ENCODE data around the gene BCO1.
"Not testable (repeated sequence)": the region's sequence is repeated elsewhere in the genome, so short reads cannot be mapped to it uniquely, and the experiment has no call there.

The BCO1 gene

GRCh38 chr16:81216706-81217105, 21.8 kb upstream of the BCO1 start:
- no peak for DNase-seq (ENCODE audit: low read depth)
- no peak for TF ChIP-seq CTCF (IDR thresholded peaks at IDR 0.05; ENCODE audit: low read depth, low read length, missing control alignments)
- no peak overlapping the region for H3K4me3 ChIP-seq (ENCODE audit: low read depth, low read length)

GRCh38 chr16:81219151-81219550, 19.3 kb upstream of the BCO1 start:
- DNase-seq (ENCODE audit: low read depth), result no peak

DNA sequence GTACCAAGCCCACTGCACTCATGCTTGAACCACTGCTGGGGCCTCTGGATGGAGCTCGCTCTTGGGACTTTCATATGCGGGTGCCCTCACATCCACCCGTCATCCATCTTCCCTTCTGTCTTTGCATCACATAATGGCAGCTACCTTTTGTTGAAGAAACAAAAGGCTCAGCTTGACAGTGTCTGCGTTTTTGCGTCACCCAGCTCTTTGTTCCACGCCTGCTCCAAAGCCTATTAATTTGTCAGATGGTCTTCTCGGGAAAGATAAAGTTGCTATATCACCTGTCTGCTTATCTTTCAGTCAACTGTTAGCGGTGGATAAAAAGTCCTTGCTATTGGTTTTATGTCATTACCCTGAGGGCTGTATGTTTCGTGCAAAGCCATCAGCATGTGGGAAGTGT, 18.1 kb upstream of the BCO1 start:
- DNase-seq (ENCODE audit: low read depth), result no peak
- no peak for TF ChIP-seq CTCF (IDR thresholded peaks at IDR 0.05; ENCODE audit: low read depth, low read length, missing control alignments)
- H3K4me3 ChIP-seq (ENCODE audit: low read depth, low read length), result no peak overlapping the region

More at GRCh38 chr16:81219151-81219550, 19.3 kb upstream of the BCO1 start:
- no peak for TF ChIP-seq CTCF (IDR thresholded peaks at IDR 0.05; ENCODE audit: low read depth, low read length, missing control alignments)
- no peak overlapping the region for H3K4me3 ChIP-seq (ENCODE audit: low read depth, low read length)

DNA sequence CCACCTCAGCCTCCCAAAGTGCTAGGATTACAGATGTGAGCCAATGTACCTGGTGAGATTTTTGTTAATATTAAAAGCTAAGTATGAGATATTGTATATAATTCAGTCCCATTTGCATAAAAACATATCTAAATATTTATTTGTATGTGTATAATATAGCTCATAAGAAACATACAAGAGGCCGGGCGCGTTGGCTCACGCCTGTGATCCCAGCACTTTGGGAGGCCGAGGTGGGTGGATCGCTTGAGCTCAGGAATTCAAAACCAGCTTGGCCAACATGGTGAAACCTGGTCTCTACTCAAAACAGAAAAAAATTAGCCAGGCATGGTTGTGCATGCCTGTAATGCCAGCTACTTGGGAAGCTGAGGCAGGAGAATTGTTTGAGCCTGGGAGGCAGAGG, 16.8 kb upstream of the BCO1 start:
- no peak for TF ChIP-seq CTCF (IDR thresholded peaks at IDR 0.05; ENCODE audit: low read depth, low read length, missing control alignments)
- no peak for DNase-seq (ENCODE audit: low read depth)
- H3K4me3 ChIP-seq (ENCODE audit: low read depth, low read length), result no peak overlapping the region

DNA sequence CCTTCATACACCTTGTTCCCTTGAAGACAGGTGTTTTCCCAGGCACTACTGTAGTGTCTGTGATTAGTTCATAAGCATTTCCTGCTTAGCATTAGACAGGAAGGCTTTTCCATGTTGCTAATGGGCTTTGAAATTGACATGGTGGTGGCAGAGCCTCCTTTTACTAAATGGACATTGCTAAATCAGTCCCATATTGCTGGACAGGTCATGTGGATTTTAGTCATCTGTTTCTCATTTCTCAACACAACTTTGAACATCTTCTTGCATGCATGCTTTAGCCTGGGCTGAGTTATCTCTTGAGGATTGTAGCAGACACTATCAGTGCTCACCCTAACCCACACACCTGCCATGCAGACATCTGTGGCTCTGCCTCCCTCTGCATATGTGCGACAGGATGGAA, 13.7 kb upstream of the BCO1 start:
- DNase-seq (ENCODE audit: low read depth), result no peak
- no peak overlapping the region for H3K4me3 ChIP-seq (ENCODE audit: low read depth, low read length)
- TF ChIP-seq CTCF (IDR thresholded peaks at IDR 0.05; ENCODE audit: low read depth, low read length, missing control alignments), result no peak

GRCh38 chr16:81225697-81226096, 12.8 kb upstream of the BCO1 start:
- not testable (repeated sequence) for DNase-seq (ENCODE audit: low read depth)

GRCh38 chr16:81227785-81228184, 10.7 kb upstream of the BCO1 start:
- no peak overlapping the region for H3K4me3 ChIP-seq (ENCODE audit: low read depth, low read length)
- no peak for TF ChIP-seq CTCF (IDR thresholded peaks at IDR 0.05; ENCODE audit: low read depth, low read length, missing control alignments)
- no peak for DNase-seq (ENCODE audit: low read depth)

More at GRCh38 chr16:81225697-81226096, 12.8 kb upstream of the BCO1 start:
- not testable (repeated sequence) for H3K4me3 ChIP-seq (ENCODE audit: low read depth, low read length)

DNA sequence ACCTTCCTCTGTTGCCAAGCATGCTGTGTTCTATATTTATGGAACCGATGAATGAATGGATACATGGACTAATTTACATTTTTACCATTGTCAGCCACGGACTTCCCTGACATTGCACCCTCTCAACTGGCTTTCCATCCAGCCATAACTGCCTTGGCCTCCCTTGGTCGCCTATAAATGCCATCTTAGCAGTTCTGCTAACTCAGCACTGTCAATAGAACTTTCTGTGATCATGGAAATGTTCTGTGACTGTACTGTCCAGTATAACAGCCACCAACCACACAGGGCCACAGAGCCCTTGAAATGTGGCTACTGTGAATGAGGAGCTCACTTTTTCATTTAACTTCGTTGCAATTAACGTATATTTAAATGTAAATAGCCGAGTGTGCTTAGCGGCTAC, 8.7 kb upstream of the BCO1 start:
- H3K4me3 ChIP-seq (ENCODE audit: low read depth, low read length), result no peak overlapping the region
- no peak for DNase-seq (ENCODE audit: low read depth)
- TF ChIP-seq CTCF (IDR thresholded peaks at IDR 0.05; ENCODE audit: low read depth, low read length, missing control alignments), result no peak
